KMS-11 (cell line): Measurements from ENCODE around the gene MFSD6L.

Experiments used
- H2AFZ ChIP-seq: fragments of 200-600 bp; sonication (generic); 2 replicates; pipeline ENCODE4 v1.6.1; 2016; ENCODE audit warnings: antibody characterized with exemption, mixed run types, low read depth
- H3K27ac ChIP-seq: fragments of 200-600 bp; sonication (generic); 2 replicates; pipeline ENCODE4 v1.6.1; 2016; ENCODE audit warnings: mild to moderate bottlenecking, mixed run types
- H3K27me3 ChIP-seq: fragments of 200-600 bp; sonication (generic); 2 replicates; pipeline ENCODE4 v1.6.1; 2017; ENCODE audit warnings: mild to moderate bottlenecking, low read depth, mixed run types, moderate library complexity; ENCODE audit not compliant: insufficient read depth
- H3K36me3 ChIP-seq: fragments of 200-600 bp; sonication (generic); 2 replicates; pipeline ENCODE4 v1.6.1; 2017; ENCODE audit warnings: mild to moderate bottlenecking, mixed run types; ENCODE audit not compliant: insufficient read depth
- H3K4me1 ChIP-seq: fragments of 200-600 bp; sonication (generic); 2 replicates; pipeline ENCODE4 v1.6.1; 2016; ENCODE audit warnings: mild to moderate bottlenecking, low read depth, mixed run types; ENCODE audit not compliant: poor library complexity, severe bottlenecking
- H3K4me2 ChIP-seq: fragments of 200-600 bp; sonication (generic); 2 replicates; pipeline ENCODE4 v1.7.0; 2016; ENCODE audit warnings: mild to moderate bottlenecking, mixed run types
- H3K4me3 ChIP-seq: fragments of 200-600 bp; sonication (generic); IDR thresholded peaks from 2 replicates; pipeline ENCODE4 v1.6.1; 2017; ENCODE audit warnings: low read depth, low read length, mixed read lengths; ENCODE audit not compliant: insufficient read depth
- H3K79me2 ChIP-seq: fragments of 200-600 bp; sonication (generic); 2 replicates; pipeline ENCODE4 v1.6.1; 2016; ENCODE audit warnings: low read depth, mixed run types; ENCODE audit not compliant: insufficient read depth
- H3K9ac ChIP-seq: fragments of 200-600 bp; sonication (generic); 2 replicates; pipeline ENCODE4 v1.6.1; 2016; ENCODE audit warnings: mild to moderate bottlenecking, mixed run types
- H4K20me1 ChIP-seq: fragments of 200-600 bp; sonication (generic); 2 replicates; pipeline ENCODE4 v1.6.1; 2016; ENCODE audit warnings: mild to moderate bottlenecking, mixed run types; ENCODE audit not compliant: insufficient read depth
- TF ChIP-seq, protein P1 (sequence below): fragments of 200-600 bp; sonication (generic); conservative IDR thresholded peaks from 2 replicates; pipeline ENCODE4 v1.6.1; 2017; ENCODE audit warnings: low read depth, mild to moderate bottlenecking, antibody characterized with exemption, low read length, moderate library complexity, mixed read lengths

Gene MFSD6L

GRCh38 chr17:8758137-8758596 lies 41.0 kb downstream of the MFSD6L start, which contains the start of gene SPDYE4:
TSS of gene SPDYE4 (minus strand) at chr17:8758546. CDS start at chr17:8758382, 164 bp downstream.
- H3K79me2 ChIP-seq = no peaks in the 10 kb centered on the region
- no peak within 1 kb of the TSS for H3K9ac ChIP-seq
- TF ChIP-seq, protein P1, sequence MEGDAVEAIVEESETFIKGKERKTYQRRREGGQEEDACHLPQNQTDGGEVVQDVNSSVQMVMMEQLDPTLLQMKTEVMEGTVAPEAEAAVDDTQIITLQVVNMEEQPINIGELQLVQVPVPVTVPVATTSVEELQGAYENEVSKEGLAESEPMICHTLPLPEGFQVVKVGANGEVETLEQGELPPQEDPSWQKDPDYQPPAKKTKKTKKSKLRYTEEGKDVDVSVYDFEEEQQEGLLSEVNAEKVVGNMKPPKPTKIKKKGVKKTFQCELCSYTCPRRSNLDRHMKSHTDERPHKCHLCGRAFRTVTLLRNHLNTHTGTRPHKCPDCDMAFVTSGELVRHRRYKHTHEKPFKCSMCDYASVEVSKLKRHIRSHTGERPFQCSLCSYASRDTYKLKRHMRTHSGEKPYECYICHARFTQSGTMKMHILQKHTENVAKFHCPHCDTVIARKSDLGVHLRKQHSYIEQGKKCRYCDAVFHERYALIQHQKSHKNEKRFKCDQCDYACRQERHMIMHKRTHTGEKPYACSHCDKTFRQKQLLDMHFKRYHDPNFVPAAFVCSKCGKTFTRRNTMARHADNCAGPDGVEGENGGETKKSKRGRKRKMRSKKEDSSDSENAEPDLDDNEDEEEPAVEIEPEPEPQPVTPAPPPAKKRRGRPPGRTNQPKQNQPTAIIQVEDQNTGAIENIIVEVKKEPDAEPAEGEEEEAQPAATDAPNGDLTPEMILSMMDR = no peak
- no peak within 1 kb of the TSS for H2AFZ ChIP-seq
- H3K27ac ChIP-seq = no peak within 1 kb of the TSS
- no peaks in the 10 kb centered on the region for H3K36me3 ChIP-seq
- no peak within 1 kb of the TSS for H3K4me2 ChIP-seq
- H4K20me1 ChIP-seq = no peaks in the 10 kb centered on the region
- no peaks in the 10 kb centered on the region for H3K4me1 ChIP-seq
- H3K4me3 ChIP-seq = no peak within 1 kb of the TSS
- H3K27me3 ChIP-seq = no peaks in the 10 kb centered on the region

DNA sequence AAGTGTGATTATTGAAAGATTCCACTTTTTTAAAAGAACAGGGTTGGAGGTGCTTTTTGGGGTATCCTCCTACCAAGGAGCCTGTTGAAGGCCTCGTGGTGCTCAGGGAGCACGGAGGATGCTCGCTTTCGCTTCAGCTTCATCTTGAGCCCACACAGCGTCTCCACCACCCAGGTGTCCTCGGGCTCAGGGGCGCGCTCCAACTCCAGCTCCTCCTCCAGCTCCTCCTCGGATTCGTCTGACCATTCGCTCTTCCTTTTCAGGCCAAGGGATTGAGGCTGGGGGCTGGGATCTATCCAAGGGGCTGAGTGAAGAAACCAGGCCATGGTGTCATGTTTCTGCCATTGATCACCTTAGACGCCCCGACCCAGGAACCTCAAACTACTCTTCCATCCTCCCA lies 42.0 kb downstream of the MFSD6L start:
- Histone ChIP-seq H3K79me2 (no peaks in the 10 kb centered on the region), H3K4me2 (no peak overlapping the region), H2AFZ (no peak overlapping the region), H3K27ac (no peak overlapping the region), H3K9ac (no peak overlapping the region), H3K27me3 (no peaks in the 10 kb centered on the region), H3K4me3 (no peak overlapping the region), H3K36me3 (no peaks in the 10 kb centered on the region), H4K20me1 (no peaks in the 10 kb centered on the region), H3K4me1 (no peaks in the 10 kb centered on the region)
- TF ChIP-seq, protein P1 = no peak

GRCh38 chr17:8755590-8756255 lies 43.4 kb downstream of the MFSD6L start:
- Histone ChIP-seq H2AFZ (no peak overlapping the region), H3K27ac (no peak overlapping the region), H3K4me2 (no peak overlapping the region), H3K79me2 (no peaks in the 10 kb centered on the region), H3K27me3 (no peaks in the 10 kb centered on the region), H3K4me1 (no peaks in the 10 kb centered on the region), H3K4me3 (no peak overlapping the region), H3K9ac (no peak overlapping the region), H3K36me3 (no peaks in the 10 kb centered on the region), H4K20me1 (no peaks in the 10 kb centered on the region)
- TF ChIP-seq, protein P1 = no peak

DNA sequence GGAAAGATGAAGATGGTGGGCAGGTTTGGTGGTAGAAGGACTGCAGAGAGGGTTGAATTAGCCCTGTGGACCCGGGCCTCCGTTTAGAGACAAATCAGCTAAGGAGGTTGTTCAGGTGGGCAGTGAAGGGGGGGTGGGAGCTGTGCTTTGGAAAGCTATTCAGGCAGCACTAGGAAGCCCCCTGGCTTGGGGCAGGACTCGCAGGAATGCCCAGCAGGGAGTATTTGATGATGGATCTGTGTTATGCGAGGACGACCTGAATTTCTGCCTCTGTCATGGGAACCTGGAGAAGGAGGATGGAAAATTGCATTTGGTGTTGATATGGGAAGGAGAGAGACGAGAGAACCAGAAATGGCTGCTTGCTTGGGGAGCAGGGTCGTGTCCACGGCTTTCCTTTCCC lies 44.3 kb downstream of the MFSD6L start:
- TF ChIP-seq, protein P1 = no peak
- Histone ChIP-seq H3K9ac (no peak overlapping the region), H3K4me2 (no peak overlapping the region), H3K4me1 (no peaks in the 10 kb centered on the region), H3K79me2 (no peaks in the 10 kb centered on the region), H2AFZ (no peak overlapping the region), H3K36me3 (no peaks in the 10 kb centered on the region), H3K4me3 (no peak overlapping the region), H3K27ac (no peak overlapping the region), H3K27me3 (no peaks in the 10 kb centered on the region), H4K20me1 (no peaks in the 10 kb centered on the region)
